Measurements from ENCODE around the gene ZCCHC7.
"Not testable (repeated sequence)": the region's sequence is repeated elsewhere in the genome, so short reads cannot be mapped to it uniquely, and the experiment has no call there.

GRCh38 chr9:37120843-37121335 lies 515 bp downstream of the ZCCHC7 start:
- TF ChIP-seq CTCF, POLR2A (IDR thresholded peaks at IDR 0.05): not testable (repeated sequence)
